Fibroblast of skin of left biceps (primary cell): ENCODE results near the gene ABHD17B.

Source experiments
- DNase-seq, 2 experiments: peaks; one replicate each; pipeline ENCODE4 v3.0.0-alpha.2; 2013; ENCODE audit warnings: low read depth in 2 of 2

ABHD17B gene

GRCh38 chr9:71876829-71877228 lies 34.2 kb downstream of the ABHD17B start:
- no peak for DNase-seq

DNA sequence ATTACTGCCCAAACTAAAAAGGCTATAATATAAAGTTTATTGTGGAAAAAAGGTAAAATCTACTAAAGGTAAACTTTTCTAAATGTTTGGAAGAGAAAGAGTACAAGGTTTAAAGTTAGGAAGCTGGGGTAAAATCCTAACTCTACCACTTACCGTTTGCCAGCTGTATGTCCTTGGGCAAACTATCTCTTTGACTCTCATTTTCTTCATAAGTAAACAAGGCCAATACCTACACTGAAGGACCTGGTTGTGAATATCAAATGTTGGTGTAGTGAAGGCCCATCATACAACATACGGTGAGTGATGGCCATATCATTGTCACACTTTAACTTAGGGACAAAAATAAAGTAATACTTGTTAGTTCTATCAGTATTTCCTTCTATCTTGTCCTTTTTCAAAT lies 34.9 kb downstream of the ABHD17B start:
- no peak for DNase-seq

GRCh38 chr9:71875345-71875744 lies 35.6 kb downstream of the ABHD17B start:
- DNase-seq: no peak

DNA sequence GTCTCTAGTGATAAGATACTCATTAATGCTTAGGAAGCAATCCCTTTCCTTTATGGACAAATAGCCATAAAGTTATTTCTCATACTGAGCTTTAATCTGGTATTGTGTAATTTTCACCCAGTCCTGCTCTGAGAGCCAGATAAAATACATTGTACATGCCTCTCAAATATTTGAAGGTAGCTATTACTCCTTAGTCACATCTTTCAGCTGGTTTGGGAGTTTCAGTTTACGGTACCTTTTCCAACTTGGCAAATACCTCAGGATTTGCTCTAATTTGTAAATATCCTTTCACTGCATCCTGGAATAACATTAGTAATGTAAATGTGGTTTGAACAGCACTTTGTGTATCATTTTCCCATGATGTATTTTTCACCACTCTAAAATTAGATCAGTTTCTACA lies 47.4 kb downstream of the ABHD17B start:
- DNase-seq: peak; percentile 12 to 17

GRCh38 chr9:71861618-71862017 lies 49.4 kb downstream of the ABHD17B start:
- no peak for DNase-seq

DNA sequence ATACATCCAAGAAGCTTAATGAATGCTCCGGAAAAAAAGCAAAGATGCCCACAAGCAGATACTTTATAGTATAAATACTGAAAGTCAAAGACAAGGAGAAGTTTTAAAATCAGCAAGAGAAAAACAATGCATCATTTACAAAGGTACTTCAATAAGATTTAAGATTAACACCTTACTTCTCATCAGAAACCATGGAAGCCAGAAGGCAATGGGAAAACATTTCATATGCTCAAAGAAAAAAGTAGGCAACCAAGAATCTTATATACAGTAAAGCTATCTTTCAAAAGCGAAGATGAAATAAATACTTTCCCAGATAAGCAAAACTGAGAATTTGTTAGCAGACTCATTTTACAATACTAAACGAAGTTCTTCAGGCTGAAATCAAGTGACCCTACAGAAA lies 51.1 kb downstream of the ABHD17B start:
- DNase-seq: no peak

GRCh38 chr9:71858812-71859211 lies 52.2 kb downstream of the ABHD17B start:
- DNase-seq: peak; percentile 5 to 10

DNA sequence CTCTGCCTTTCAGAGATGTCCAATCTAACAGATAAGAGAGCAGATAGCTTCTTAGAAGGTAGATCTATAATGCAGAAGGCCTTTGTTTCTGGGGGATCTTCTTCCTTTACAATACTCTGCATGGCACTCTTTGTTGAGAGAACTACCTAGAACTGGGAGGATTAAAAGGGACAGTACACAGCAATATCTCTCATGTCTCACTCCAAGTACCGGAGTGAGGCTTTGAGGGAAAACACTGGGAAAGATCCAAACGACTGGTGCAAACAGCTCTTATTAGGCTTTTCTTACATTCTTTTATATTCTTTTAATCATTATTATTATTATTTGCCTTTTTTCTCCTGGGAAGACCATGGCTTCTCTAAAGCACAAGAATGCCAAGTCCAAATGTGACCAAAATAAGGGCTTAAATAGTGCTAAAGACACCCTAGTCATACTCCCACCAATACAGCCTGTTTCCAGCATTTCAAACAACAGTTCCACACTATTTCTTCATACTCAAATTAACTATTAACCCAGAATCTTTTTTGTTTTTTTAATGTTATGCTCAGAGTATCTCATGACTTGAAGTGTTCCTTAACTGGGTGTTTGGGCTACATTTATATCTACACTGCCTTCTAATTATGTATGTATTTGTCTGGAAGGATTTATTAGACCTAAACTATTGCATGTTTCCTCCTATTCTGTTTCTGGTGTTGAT lies 52.7 kb downstream of the ABHD17B start:
- DNase-seq: no peak

DNA sequence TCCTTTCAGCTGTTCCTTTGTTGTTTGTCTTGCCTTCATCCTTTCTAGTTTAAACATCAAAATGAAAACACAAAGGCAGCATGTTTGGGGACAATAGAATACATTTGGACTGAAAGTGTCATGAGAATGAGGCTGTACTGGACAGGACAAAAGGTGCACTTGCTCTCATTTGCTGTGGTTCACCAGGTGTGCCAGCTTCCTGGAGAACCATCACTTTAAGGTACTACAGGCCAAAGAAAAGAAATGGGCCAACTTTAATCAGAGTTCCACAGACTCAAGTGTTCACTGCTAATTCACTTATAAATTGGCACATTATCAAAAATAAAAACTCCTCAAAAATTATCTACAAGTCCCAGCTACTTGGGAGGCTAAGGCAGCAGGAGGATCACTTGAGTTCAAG lies 53.8 kb downstream of the ABHD17B start:
- DNase-seq: no peak

- no peak for DNase-seq
Measured at GRCh38 chr9:71854811-71855210, 56.2 kb downstream of the ABHD17B start.

DNA sequence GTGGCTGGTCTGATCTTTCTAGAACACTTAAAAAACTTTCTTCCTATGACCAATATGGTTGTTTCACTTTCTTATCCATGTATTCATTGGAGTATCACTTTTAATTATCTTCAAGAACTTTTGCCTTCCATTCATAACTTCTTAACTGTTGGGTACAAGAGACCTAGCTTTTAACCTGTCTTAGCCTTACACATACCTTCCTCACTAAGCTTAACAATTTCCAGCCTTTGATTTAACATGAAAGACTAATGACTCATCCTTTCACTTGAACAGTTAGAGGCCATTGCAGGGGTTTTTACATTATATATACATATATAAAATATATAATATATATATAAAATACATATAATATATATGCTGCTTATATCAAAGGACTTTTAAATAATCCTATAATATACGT lies 57.9 kb downstream of the ABHD17B start:
- DNase-seq: no peak

GRCh38 chr9:71850996-71851395 lies 60.0 kb downstream of the ABHD17B start:
- DNase-seq: no peak

- DNase-seq: no peak
Measured at GRCh38 chr9:71847892-71848291, 63.1 kb downstream of the ABHD17B start.

- no peak for DNase-seq
Measured at GRCh38 chr9:71844808-71845207, 66.2 kb downstream of the ABHD17B start.

GRCh38 chr9:71839668-71840067 lies 71.3 kb downstream of the ABHD17B start:
- no peak for DNase-seq

GRCh38 chr9:71835596-71835995 lies 75.4 kb downstream of the ABHD17B start:
- no peak for DNase-seq

DNA sequence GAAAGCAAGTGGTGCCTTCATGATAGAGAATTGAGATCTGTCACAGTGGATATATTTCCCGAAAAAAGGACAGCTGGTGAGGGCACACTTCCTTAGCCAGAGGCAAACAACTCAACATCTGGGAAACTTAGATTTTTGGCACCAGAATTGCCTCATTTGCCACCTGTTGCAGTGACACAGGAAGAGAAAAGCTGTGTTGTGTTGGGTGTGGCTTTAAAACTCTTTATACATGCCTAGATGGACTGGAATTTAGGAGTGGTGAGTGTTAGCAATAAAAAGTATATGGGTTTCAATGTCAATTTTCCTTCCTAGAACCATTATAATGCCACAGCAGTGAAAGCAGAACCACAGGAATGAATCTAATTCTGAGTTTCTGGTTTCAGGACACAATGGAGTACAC lies 80.1 kb downstream of the ABHD17B start:
- no peak for DNase-seq

DNA sequence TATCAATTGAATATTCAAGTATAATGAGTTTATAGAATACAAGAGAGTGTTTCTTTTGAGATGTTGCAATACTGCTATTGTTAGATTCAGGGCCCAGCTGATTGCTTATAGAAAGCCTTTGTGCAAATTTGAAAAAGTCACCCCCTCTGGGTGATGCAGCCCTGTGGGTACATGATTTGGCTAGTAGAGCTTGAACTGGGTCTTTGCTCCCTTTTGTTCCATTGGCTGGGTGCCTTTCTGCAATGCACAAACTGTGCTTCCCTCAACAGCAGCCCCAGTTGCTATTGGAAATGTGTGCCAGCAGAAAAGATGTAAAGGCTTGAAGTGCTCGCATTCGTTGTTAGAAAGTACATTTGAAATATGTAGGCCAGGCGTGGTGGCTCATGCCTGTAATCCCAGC lies 80.8 kb downstream of the ABHD17B start:
- DNase-seq: no peak

- no peak for DNase-seq
Measured at GRCh38 chr9:71826279-71826678, 84.7 kb downstream of the ABHD17B start.

DNA sequence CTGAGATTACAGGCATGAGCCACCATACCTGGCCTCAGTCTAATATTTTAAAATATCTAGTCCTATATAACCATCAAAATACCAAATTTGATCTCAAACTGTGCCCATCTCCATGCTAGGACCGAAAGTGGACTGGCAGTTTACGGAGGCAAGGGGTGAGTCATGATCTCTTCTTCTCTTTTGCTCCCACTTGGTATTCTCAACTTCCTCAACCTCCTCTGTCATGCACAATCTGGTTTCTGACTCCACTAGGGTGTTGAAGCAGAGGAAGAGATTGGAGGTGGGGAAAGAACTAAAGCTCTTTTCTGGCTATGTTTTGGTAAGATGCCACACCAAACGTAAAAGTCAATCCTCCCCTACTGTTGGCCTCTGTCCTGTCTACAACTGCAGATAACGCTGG lies 86.7 kb downstream of the ABHD17B start:
- DNase-seq: no peak

DNA sequence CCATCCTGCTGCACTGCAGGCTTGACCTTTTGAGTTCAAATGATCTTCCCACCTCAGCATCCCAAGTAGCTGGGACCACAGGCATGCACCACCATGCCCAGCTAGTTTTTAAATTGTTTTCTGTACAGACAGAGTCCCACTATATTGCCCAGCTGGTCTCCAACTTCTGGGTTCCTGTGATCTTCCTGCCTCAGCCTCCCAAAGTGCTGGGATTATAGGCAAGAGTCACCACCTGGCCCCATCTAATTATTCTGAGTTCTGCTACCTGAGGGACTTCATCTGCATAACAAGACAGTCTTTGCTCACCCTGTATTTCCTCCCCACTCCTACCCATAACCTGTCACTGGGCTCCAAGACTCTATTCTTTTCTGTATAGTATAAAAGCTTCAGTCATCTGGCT lies 88.1 kb downstream of the ABHD17B start:
- no peak for DNase-seq

DNA sequence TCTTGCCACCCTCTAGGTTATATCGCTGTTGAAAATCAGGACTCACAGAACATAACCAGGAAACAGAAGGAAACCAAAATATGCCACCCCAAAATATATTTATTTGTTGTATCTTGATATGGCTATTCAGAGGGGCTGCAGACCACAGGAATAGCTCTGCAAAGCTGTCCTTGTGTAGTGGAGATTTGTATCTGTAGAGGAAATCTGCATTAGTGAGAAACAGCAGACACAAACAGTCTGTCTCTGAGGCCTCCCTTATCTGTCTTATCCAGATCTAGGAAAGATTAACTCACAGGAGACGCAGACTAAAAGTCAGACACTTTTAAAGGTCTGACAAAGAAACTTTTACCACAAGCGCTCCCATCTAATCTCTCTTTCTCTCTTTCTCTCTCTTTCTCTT lies 88.5 kb downstream of the ABHD17B start:
- no peak for DNase-seq

DNA sequence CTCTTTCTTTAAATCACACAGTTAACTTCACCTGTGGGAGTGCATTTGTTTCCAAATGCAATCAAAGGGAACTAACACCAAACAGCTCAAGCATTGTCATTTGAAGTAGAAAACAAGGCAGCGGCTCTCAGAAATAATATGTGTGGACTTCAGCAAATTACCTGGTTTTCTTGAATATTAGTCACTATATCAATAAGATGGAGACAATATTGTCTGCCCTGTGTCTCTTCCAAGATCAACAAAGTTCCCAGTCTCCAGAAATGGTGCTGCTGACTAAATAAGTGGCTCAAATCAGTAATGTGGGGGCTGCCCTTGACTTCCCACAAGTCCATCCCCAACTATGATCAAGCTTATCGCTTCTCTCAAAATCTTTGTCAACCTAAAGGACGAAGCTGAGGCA lies 89.6 kb downstream of the ABHD17B start:
- no peak for DNase-seq

- DNase-seq: no peak
Measured at GRCh38 chr9:71820403-71820921, 90.5 kb downstream of the ABHD17B start.
